Mesenchymal stem cell (in vitro differentiated cells and primary cell): ENCODE measurements around the gene HSD17B4.
A peak's percentile ranks its signal among the peaks of the same experiment; 100 is the strongest.
"Not testable (repeated sequence)": the region's sequence is repeated elsewhere in the genome, so short reads cannot be mapped to it uniquely, and the experiment has no call there.

Source experiments
- DNase-seq: peaks from one replicate; pipeline ENCODE4 v3.0.0-alpha.2; 2013
- H2AFZ ChIP-seq: one replicate; pipeline ENCODE4 v1.6.1; 2013; ENCODE audit warnings: low read depth, mild to moderate bottlenecking, control low read depth, inconsistent platforms, low read length, moderate library complexity
- H2AK5ac ChIP-seq: 2 replicates; pipeline ENCODE4 v1.6.1; 2013; ENCODE audit warnings: low read length, moderate library complexity, mild to moderate bottlenecking, inconsistent platforms; ENCODE audit not compliant: severe bottlenecking
- H2BK120ac ChIP-seq: one replicate; pipeline ENCODE4 v1.6.1; 2013; ENCODE audit warnings: low read depth, mild to moderate bottlenecking, inconsistent platforms, low read length, moderate library complexity
- H2BK12ac ChIP-seq, 2 experiments: one replicate each; pipeline ENCODE4 v1.6.1; 2013; ENCODE audit warnings: inconsistent platforms in 2 of 2, low read length in 2 of 2, mild to moderate bottlenecking in 2 of 2, moderate library complexity in 2 of 2, control low read depth in 1 of 2
- H2BK15ac ChIP-seq: one replicate; pipeline ENCODE4 v1.6.1; 2013; ENCODE audit warnings: mild to moderate bottlenecking, low read depth, inconsistent platforms; ENCODE audit not compliant: poor library complexity, severe bottlenecking
- H2BK5ac ChIP-seq: 2 replicates; pipeline ENCODE4 v1.6.1; 2013; ENCODE audit warnings: low read depth, mild to moderate bottlenecking, low read length, control low read depth, inconsistent platforms; ENCODE audit not compliant: poor library complexity, severe bottlenecking
- H3K14ac ChIP-seq, 2 experiments: one replicate each; pipeline ENCODE4 v1.6.1; 2013; ENCODE audit warnings: inconsistent platforms in 2 of 2, low read length in 2 of 2, control low read depth in 1 of 2, mild to moderate bottlenecking in 1 of 2, moderate library complexity in 1 of 2
- H3K18ac ChIP-seq, 2 experiments: one replicate each; pipeline ENCODE4 v1.6.1; 2013; ENCODE audit warnings: inconsistent platforms in 2 of 2, low read length in 2 of 2, control low read depth in 1 of 2, low read depth in 1 of 2, mild to moderate bottlenecking in 1 of 2
- H3K23ac ChIP-seq, 2 experiments: one replicate each; pipeline ENCODE4 v1.6.1; 2013; ENCODE audit warnings: inconsistent platforms in 2 of 2, low read length in 2 of 2, mild to moderate bottlenecking in 2 of 2, moderate library complexity in 2 of 2, control low read depth in 1 of 2
- H3K27ac ChIP-seq: 2 replicates; pipeline ENCODE4 v1.5.1; 2013; ENCODE audit warnings: mild to moderate bottlenecking, moderate library complexity, low read length, control low read depth, inconsistent platforms; ENCODE audit not compliant: poor library complexity, severe bottlenecking
- H3K27me3 ChIP-seq, 2 experiments: 2 replicates each; pipeline versions ENCODE4 v1.6.1 to v1.7.0; 2013; ENCODE audit warnings: low read length in 2 of 2, mild to moderate bottlenecking in 2 of 2, moderate library complexity in 2 of 2, control low read depth in 1 of 2, inconsistent platforms in 1 of 2; ENCODE audit not compliant: control insufficient read depth in 1 of 2, insufficient read depth in 1 of 2
- H3K36me3 ChIP-seq, 2 experiments: 2 replicates each; pipeline versions ENCODE4 v1.6.1 to v1.7.0; 2013; ENCODE audit warnings: low read length in 2 of 2, control low read depth in 1 of 2, inconsistent platforms in 1 of 2, low read depth in 1 of 2, mild to moderate bottlenecking in 1 of 2; ENCODE audit not compliant: insufficient read depth in 2 of 2, control insufficient read depth in 1 of 2
- H3K4ac ChIP-seq, 2 experiments: one replicate each; pipeline ENCODE4 v1.6.1; 2013; ENCODE audit warnings: inconsistent platforms in 2 of 2, low read length in 2 of 2, mild to moderate bottlenecking in 2 of 2, moderate library complexity in 2 of 2, control low read depth in 1 of 2, low read depth in 1 of 2
- H3K4me1 ChIP-seq: 2 replicates; pipeline ENCODE4 v1.6.1; 2013; ENCODE audit warnings: low read depth, low read length, control low read depth; ENCODE audit not compliant: control insufficient read depth, insufficient read depth
- H3K4me2 ChIP-seq: 2 replicates; pipeline ENCODE4 v1.6.1; 2013; ENCODE audit warnings: low read length, mild to moderate bottlenecking, inconsistent platforms; ENCODE audit not compliant: poor library complexity, severe bottlenecking
- H3K4me3 ChIP-seq, 2 experiments: 2 replicates each; pipeline versions ENCODE4 v1.5.1 to v1.7.0; 2013; ENCODE audit warnings: low read length in 2 of 2, mild to moderate bottlenecking in 2 of 2, control low read depth in 1 of 2, low read depth in 1 of 2; ENCODE audit not compliant: insufficient read depth in 1 of 2
- H3K79me1 ChIP-seq: replicated peaks from 2 replicates; pipeline ENCODE4 v1.6.1; 2013; ENCODE audit warnings: mild to moderate bottlenecking, control low read depth, low read length, inconsistent platforms; ENCODE audit not compliant: poor library complexity, severe bottlenecking
- H3K9ac ChIP-seq: 2 replicates; pipeline ENCODE4 v1.7.0; 2013; ENCODE audit warnings: mild to moderate bottlenecking, low read length, moderate library complexity
- H3K9me3 ChIP-seq: 2 replicates; pipeline ENCODE4 v1.7.0; 2013; ENCODE audit warnings: mild to moderate bottlenecking, low read length; ENCODE audit not compliant: control insufficient read depth
- H4K8ac ChIP-seq: one replicate; pipeline ENCODE4 v1.6.1; 2013; ENCODE audit warnings: inconsistent platforms, mild to moderate bottlenecking, low read length, moderate library complexity
- H4K91ac ChIP-seq: one replicate; pipeline ENCODE4 v1.6.1; 2013; ENCODE audit warnings: mild to moderate bottlenecking, low read length, inconsistent platforms
- WGBS: methylation state at CpG from one replicate; pipeline ENCODE4 v1.1.7; 2013; ENCODE audit warnings: mixed read lengths; 5-methylcytosine and 5-hydroxymethylcytosine counted together

Gene HSD17B4

DNA sequence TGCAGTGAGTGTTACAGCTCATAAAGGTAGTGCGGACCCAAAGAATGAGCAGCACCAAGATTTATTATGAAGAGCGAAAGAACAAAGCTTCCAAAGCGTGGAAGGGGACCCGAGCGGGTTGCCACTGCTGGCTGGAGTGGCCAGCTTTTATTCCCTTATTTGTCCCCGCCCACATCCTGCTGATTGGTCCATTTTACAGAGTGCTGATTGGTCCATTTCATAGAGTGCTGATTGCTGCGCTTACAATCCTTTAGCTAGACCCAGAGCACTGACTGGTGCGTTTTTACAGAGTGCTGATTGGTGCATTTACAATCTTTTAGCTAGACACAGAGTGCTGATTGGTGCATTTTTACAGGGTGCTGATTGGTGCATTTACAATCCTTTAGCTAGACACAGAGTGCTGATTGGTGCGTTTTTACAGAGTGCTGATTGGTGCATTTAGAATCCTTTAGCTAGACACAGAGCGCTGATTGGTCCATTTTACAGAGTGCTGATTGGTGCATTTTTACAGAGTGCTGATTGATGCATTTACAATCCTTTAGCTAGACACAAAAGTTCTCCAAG, 19.5 kb upstream of the HSD17B4 start:
- H3K9ac ChIP-seq, H3K79me1 ChIP-seq, H3K14ac ChIP-seq, H2BK120ac ChIP-seq, H3K9me3 ChIP-seq, H3K27ac ChIP-seq, H3K4me1 ChIP-seq, H2BK5ac ChIP-seq, H4K8ac ChIP-seq, H3K4ac ChIP-seq, H3K18ac ChIP-seq, H3K36me3 ChIP-seq, H3K23ac ChIP-seq, H4K91ac ChIP-seq, H2BK12ac ChIP-seq, H2AK5ac ChIP-seq, H2AFZ ChIP-seq, H2BK15ac ChIP-seq, H3K4me2 ChIP-seq, H3K4me3 ChIP-seq, DNase-seq: not testable (repeated sequence)
- 79% methylated on average over 9 of the region's 10 CpGs for WGBS
- H3K27me3 ChIP-seq, result peaks cover 5 to 21% of the 10 kb centered on the region in 2 experiments

DNA sequence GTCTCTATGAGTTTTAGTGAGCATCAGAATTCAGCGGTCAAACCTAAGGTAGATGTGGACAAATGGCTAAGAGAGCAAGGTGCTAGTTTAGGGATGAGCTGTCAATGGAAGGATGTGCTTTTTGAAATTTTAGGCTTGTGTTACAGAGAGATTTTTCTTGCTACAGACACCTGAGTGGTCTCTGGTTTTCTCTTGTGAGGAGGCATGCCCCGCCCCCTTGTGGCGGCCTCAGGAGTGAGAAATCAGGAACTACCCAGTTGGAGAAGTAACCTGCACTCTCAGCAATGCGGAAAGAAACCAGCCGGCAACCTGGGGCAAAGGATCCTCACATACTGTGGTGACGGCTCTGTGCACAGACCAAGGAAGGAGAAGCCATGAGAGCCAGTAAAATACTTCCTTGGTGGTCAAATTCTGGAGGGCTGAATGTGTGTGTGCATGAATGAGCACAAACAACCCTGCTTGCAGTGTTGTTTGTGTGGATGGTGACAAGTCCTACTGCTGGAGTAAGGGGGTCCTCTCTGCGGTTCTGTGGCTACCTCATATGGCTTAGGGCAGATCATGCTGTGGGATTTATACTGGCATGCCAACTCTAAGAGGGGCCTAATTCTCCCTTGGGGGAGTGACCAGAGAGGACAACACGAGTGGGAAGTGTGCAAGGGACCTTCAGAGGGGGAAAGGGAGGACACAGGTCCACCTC, 16.7 kb upstream of the HSD17B4 start:
- Histone ChIP-seq H2BK120ac (no peak overlapping the region), H3K79me1 (no peaks in the 10 kb centered on the region), H3K23ac (no peak overlapping the region), H3K18ac (no peak overlapping the region), H2BK5ac (no peak overlapping the region), H2AFZ (no peak overlapping the region), H3K4ac (no peak overlapping the region), H3K27me3 (peaks cover 5 to 38% of the 10 kb centered on the region in 2 experiments), H2BK12ac (no peak overlapping the region), H2BK15ac (no peak overlapping the region), H3K9me3 (no peaks in the 10 kb centered on the region), H3K36me3 (no peaks in the 10 kb centered on the region), H3K14ac (peak overlapping the region in 1 of 2 experiments; percentile 28), H3K4me3 (no peak overlapping the region), H3K4me1 (no peaks in the 10 kb centered on the region), H4K8ac (no peak overlapping the region), H3K4me2 (no peak overlapping the region), H3K27ac (no peak overlapping the region), H4K91ac (no peak overlapping the region), H3K9ac (no peak overlapping the region), H2AK5ac (no peak overlapping the region)
- 59% methylated on average over 8 of the region's 8 CpGs for whole genome bisulfite sequencing
- peak; percentile 54 for DNase-seq

DNA sequence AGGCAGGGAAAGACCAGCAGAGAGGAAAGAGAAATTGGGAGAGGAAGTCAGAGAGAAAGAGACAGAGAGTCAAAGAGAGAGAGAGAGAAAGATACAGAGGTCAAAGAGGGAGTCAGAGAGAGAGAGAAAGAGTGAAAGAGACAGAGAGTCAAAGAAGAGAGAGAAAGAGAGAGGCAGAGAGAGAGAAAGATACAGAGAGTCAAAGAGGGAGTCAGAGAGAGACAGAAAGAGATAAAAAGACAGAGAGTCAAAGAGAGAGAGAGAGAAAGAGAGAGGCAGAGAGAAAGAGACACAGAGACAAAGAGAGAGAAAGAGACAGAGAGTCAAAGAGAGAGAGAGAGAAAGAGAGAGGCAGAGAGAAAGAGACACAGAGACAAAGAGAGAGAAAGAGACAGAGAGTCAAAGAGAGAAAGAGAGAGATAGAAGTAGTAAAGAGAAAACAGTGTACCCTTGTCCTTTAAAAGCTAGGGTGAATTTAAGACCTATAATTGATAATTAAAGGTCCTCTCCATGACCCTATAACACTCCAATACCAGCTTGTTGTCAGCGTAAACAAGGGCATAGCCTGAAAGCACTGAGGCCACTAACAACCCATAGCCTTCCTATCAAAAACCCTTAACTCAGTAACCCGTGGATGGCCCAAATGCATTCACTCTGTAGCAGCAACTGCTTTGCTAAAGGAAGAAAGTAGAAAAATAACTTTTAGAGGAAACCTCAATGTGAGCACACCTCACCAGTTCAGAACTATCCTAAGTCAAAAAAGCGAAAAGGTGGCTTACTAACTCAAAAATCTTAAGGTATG, 14.3 kb upstream of the HSD17B4 start:
- H2BK12ac ChIP-seq, H3K79me1 ChIP-seq, H4K91ac ChIP-seq, H3K14ac ChIP-seq, H3K4ac ChIP-seq, H2BK15ac ChIP-seq, H3K27ac ChIP-seq, H2BK120ac ChIP-seq, H3K18ac ChIP-seq, H3K9me3 ChIP-seq, H2BK5ac ChIP-seq, H2AFZ ChIP-seq, H3K23ac ChIP-seq, H2AK5ac ChIP-seq, H3K36me3 ChIP-seq, H4K8ac ChIP-seq, H3K4me1 ChIP-seq, H3K4me2 ChIP-seq, H3K4me3 ChIP-seq, H3K9ac ChIP-seq, DNase-seq: not testable (repeated sequence)
- 85% methylated on average over 2 of the region's 3 CpGs for WGBS
- H3K27me3 ChIP-seq, result peaks cover 5 to 38% of the 10 kb centered on the region in 2 experiments

DNA sequence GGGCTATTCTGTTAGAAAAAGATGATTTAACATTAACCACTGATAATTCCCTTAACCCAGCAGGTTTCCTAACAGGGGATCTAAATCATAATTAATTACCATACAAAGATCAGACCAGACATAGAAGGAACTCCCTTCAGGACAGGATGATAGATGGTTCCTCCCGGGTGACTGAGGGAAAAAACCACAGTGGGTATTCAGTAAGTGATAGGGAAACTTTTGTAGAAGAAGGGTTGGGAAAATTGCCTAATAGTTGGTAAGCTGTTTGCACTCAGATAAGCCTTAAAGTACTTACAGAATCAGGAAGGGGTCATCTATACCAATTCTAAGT, 13.7 kb upstream of the HSD17B4 start:
- not testable (repeated sequence) for H2BK5ac ChIP-seq, DNase-seq, H3K18ac ChIP-seq, H3K79me1 ChIP-seq, H3K27ac ChIP-seq, H4K91ac ChIP-seq, H3K4me3 ChIP-seq, H3K4me1 ChIP-seq, H3K4me2 ChIP-seq, H2AFZ ChIP-seq, H2BK15ac ChIP-seq, H2AK5ac ChIP-seq, H4K8ac ChIP-seq, H3K36me3 ChIP-seq, H3K9me3 ChIP-seq, H3K9ac ChIP-seq, H2BK12ac ChIP-seq, H3K4ac ChIP-seq, H3K14ac ChIP-seq, H2BK120ac ChIP-seq, H3K23ac ChIP-seq
- 40% methylated on average over 1 of the region's 1 CpG for WGBS
- H3K27me3 ChIP-seq, result peaks cover 5 to 38% of the 10 kb centered on the region in 2 experiments
